Gastroesophageal sphincter (tissue), 4 donors: ENCODE measurements around the gene PTPRN2. TPM values are rescaled to one million over a fixed set of nuclear protein-coding genes. Genes with fewer than 3 reads are reported as not detected.

ENCODE experiments used
- ATAC-seq: fragments of 150-250 bp; one replicate; pipeline ENCODE4 v1.9.1; 2016; ENCODE audit warnings: mild to moderate bottlenecking, moderate library complexity
- H3K27ac ChIP-seq, 4 donors: fragments of 200-600 bp; sonication (generic) in 3 of 4; 1 replicate in 3 of 4; 2 replicates in 1 of 4; pipeline ENCODE4 v1.5.1; 2016 to 2019
- H3K27me3 ChIP-seq: fragments of 200-600 bp; sonication (generic); one replicate; pipeline ENCODE4 v1.5.1; 2019
- H3K36me3 ChIP-seq, 2 donors: fragments of 200-600 bp; sonication (generic); one replicate each; pipeline ENCODE4 v1.5.1; 2019; ENCODE audit warnings: control low read depth in 1 of 2
- H3K4me1 ChIP-seq, 3 donors: fragments of 200-600 bp; sonication (generic); 1 replicate in 2 of 3; 2 replicates in 1 of 3; pipeline ENCODE4 v1.5.1; 2016 to 2019; ENCODE audit warnings: control low read depth in 2 of 3
- H3K4me3 ChIP-seq, 2 donors: fragments of 200-600 bp; sonication (generic); one replicate each; pipeline ENCODE4 v1.5.1; 2019; ENCODE audit warnings: mild to moderate bottlenecking in 1 of 2, moderate library complexity in 1 of 2
- H3K9me3 ChIP-seq, 3 donors: fragments of 200-600 bp; sonication (generic); one replicate each; pipeline ENCODE4 v1.5.1; 2017 to 2019; ENCODE audit warnings: control low read depth in 2 of 3
- EP300 ChIP-seq: sonication (generic); formaldehyde crosslinking; IDR thresholded peaks from one replicate; pipeline ENCODE4 v1.6.1; 2017; ENCODE audit warnings: antibody characterized with exemption, mild to moderate bottlenecking
- POLR2A ChIP-seq, 2 donors: fragments of 450-650 bp; IDR thresholded peaks; one replicate each; pipeline ENCODE4 v1.6.1; 2017; ENCODE audit warnings: antibody characterized with exemption in 2 of 2, mild to moderate bottlenecking in 2 of 2, moderate library complexity in 1 of 2
- POLR2AphosphoS5 ChIP-seq: sonication (generic); formaldehyde crosslinking; IDR thresholded peaks from one replicate; pipeline ENCODE4 v1.6.1; 2017; ENCODE audit warnings: antibody characterized with exemption
- WGBS, 2 donors: methylation state at CpG; one replicate each; pipeline ENCODE4 v1.1.5; 2018; ENCODE audit warnings: low coverage in 1 of 2; 5-methylcytosine and 5-hydroxymethylcytosine counted together
- total RNA-seq, 4 donors: library from RNA; depleted of rRNA; stranded (reverse); fragments of >200 nt; gene quantifications; one replicate each; pipeline ENCODE4 v1.1.0, GENCODE V29; 2016
- TF ChIP-seq, protein P1 (sequence below), 4 experiments: fragments of 200-600 bp in 2 of 4; fragments of 450-650 bp in 2 of 4; sonication (generic) in 1 of 4; IDR thresholded peaks; one replicate each; pipeline ENCODE4 v1.5.1; 2017 to 2019; ENCODE audit warnings: antibody characterized with exemption in 4 of 4, mild to moderate bottlenecking in 2 of 4, moderate library complexity in 2 of 4

The PTPRN2 gene
- total RNA-seq, 4 donors from 2014 or later, result 1.7 to 4.7 (median 3.3) TPM

DNA sequence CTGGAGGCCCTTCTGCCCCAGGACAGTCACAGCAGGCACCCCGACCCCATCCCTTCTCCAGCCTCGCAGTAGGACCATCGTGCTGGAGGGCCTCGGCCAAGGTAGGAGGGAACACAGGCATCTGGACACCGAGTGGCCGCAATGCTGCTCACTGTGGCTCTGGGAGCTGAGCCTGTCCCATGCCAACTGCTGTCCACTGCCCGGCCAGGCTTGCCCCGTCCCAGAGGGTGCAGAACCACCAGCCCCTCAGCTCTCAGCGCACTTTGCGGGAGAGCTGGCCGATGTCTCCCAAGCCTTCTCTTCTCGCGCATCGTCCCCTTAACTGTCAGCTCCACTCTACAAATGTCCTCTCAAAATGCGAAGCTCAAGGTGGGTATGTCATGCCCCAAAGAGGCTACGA is 197.2 kb downstream of the PTPRN2 start:
- H3K4me3 ChIP-seq, result no peak overlapping the region
- peaks cover 29% of the 10 kb centered on the region for H3K27me3 ChIP-seq
- no peak overlapping the region for H3K27ac ChIP-seq
- no peaks in the 10 kb centered on the region for H3K36me3 ChIP-seq
- TF ChIP-seq, protein P1, sequence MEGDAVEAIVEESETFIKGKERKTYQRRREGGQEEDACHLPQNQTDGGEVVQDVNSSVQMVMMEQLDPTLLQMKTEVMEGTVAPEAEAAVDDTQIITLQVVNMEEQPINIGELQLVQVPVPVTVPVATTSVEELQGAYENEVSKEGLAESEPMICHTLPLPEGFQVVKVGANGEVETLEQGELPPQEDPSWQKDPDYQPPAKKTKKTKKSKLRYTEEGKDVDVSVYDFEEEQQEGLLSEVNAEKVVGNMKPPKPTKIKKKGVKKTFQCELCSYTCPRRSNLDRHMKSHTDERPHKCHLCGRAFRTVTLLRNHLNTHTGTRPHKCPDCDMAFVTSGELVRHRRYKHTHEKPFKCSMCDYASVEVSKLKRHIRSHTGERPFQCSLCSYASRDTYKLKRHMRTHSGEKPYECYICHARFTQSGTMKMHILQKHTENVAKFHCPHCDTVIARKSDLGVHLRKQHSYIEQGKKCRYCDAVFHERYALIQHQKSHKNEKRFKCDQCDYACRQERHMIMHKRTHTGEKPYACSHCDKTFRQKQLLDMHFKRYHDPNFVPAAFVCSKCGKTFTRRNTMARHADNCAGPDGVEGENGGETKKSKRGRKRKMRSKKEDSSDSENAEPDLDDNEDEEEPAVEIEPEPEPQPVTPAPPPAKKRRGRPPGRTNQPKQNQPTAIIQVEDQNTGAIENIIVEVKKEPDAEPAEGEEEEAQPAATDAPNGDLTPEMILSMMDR (IDR thresholded peaks at IDR 0.05), result no peak
- TF ChIP-seq POLR2AphosphoS5, result no peak
- no peak for TF ChIP-seq POLR2A (IDR thresholded peaks at IDR 0.05)
- TF ChIP-seq EP300, result no peak
- H3K4me1 ChIP-seq, result no peaks in the 10 kb centered on the region
- H3K9me3 ChIP-seq, result no peaks in the 10 kb centered on the region
- ATAC-seq, result no peak
- WGBS, 2 donors, result 83 to 93% methylated on average over 1 to 8 of the region's 16 CpGs

GRCh38 chr7:158389514-158390425 is 197.9 kb downstream of the PTPRN2 start:
- no peak for ATAC-seq
- Histone ChIP-seq H3K4me1 (no peaks in the 10 kb centered on the region), H3K36me3 (no peaks in the 10 kb centered on the region), H3K27ac (no peak overlapping the region), H3K9me3 (no peaks in the 10 kb centered on the region), H3K4me3 (no peak overlapping the region), H3K27me3 (peaks cover 29% of the 10 kb centered on the region)
- WGBS, 2 donors, result 76 to 85% methylated on average over 6 to 15 of the region's 35 CpGs
- no peak for TF ChIP-seq EP300
- TF ChIP-seq, protein P1 (IDR thresholded peaks at IDR 0.05), result no peak
- no peak for TF ChIP-seq POLR2A (IDR thresholded peaks at IDR 0.05)
- TF ChIP-seq POLR2AphosphoS5, result no peak

GRCh38 chr7:158388928-158389327 is 198.7 kb downstream of the PTPRN2 start:
- WGBS, 2 donors, result 69 to 82% methylated on average over 3 to 5 of the region's 16 CpGs
- no peaks in the 10 kb centered on the region for H3K4me1 ChIP-seq
- no peak for ATAC-seq

DNA sequence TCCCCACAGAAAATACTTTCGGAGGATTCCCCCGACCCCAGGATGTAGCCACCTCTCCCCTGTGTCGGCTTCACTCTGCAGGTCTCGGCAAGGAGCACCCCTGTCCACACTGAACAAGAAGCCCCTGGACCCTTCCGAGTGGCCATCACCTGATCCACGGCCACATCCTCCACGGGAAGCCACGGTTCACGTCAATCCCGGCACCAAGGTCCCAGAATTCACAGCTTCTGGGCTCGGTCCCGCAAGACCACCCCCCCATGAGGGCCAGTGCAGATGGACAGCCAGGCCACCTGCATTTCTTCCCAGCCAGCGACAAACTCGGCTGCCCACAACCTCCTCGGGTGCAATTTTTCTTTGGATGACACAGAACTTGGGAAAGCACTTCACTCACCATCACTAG is 199.6 kb downstream of the PTPRN2 start:
- H3K27me3 ChIP-seq, result peaks cover 29% of the 10 kb centered on the region
- WGBS, 2 donors, result 86 to 100% methylated on average over 1 to 11 of the region's 15 CpGs
- H3K9me3 ChIP-seq, result no peaks in the 10 kb centered on the region
- no peaks in the 10 kb centered on the region for H3K4me1 ChIP-seq
- no peak for ATAC-seq
- TF ChIP-seq, protein P1 (IDR thresholded peaks at IDR 0.05), result no peak
- no peak for TF ChIP-seq POLR2AphosphoS5
- no peak for TF ChIP-seq EP300
- no peak for TF ChIP-seq POLR2A (IDR thresholded peaks at IDR 0.05)
- no peak overlapping the region for H3K4me3 ChIP-seq
- no peak overlapping the region for H3K27ac ChIP-seq
- no peaks in the 10 kb centered on the region for H3K36me3 ChIP-seq

More at GRCh38 chr7:158388928-158389327, 198.7 kb downstream of the PTPRN2 start:
- TF ChIP-seq EP300 (no peak), POLR2AphosphoS5 (no peak), POLR2A (IDR thresholded peaks at IDR 0.05) (no peak)
- TF ChIP-seq, protein P1 (IDR thresholded peaks at IDR 0.05), result no peak
- H3K9me3 ChIP-seq, result no peaks in the 10 kb centered on the region
- no peak overlapping the region for H3K27ac ChIP-seq
- no peak overlapping the region for H3K4me3 ChIP-seq
- no peaks in the 10 kb centered on the region for H3K36me3 ChIP-seq
- peaks cover 29% of the 10 kb centered on the region for H3K27me3 ChIP-seq

DNA sequence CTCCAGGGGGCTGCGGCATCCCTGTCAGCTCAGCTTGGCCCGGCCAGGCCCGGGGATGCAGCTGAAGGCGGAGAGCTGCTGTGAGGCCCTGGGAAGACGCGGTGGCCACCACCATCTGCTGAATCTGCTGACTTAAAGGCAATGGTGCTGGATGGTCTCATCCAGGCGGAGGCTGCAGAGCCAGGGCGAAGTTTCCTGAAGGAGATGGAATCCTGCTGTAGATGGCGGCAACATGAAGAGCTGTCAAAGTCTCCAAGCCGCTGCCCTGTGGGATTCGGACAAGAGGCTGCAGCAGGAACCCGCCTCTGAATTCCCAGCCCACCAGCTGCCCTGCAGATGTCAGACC is 200.1 kb downstream of the PTPRN2 start:
- WGBS, 2 donors, result 48% methylated on average over 4 of the region's 12 CpGs; no CpG with 5 or more reads in 1 of the 2 donors
- H3K36me3 ChIP-seq, result no peaks in the 10 kb centered on the region
- no peaks in the 10 kb centered on the region for H3K9me3 ChIP-seq
- no peak overlapping the region for H3K4me3 ChIP-seq
- no peaks in the 10 kb centered on the region for H3K4me1 ChIP-seq
- peaks cover 29% of the 10 kb centered on the region for H3K27me3 ChIP-seq
- H3K27ac ChIP-seq, result no peak overlapping the region
- TF ChIP-seq EP300 (no peak), POLR2AphosphoS5 (no peak), POLR2A (IDR thresholded peaks at IDR 0.05) (no peak)
- TF ChIP-seq, protein P1 (IDR thresholded peaks at IDR 0.05), result no peak
- ATAC-seq, result no peak
